Adrenal gland (tissue), 12 donors: ENCODE results near the gene IQSEC3. TPM values are rescaled to one million over a fixed set of nuclear protein-coding genes. Genes with fewer than 3 reads are reported as not detected.
"Not testable (repeated sequence)": the region's sequence is repeated elsewhere in the genome, so short reads cannot be mapped to it uniquely, and the experiment has no call there.

Experiments
- DNase-seq, 7 donors: peaks; one replicate each; pipeline ENCODE4 v3.0.0-alpha.2; 2019 to 2020
- H3K27ac ChIP-seq, 5 donors: fragments of 200-600 bp; sonication (generic) in 4 of 5; 1 replicate in 3 of 5; 2 replicates in 2 of 5; pipeline versions ENCODE4 v1.5.1 to v1.8.0; 2016 to 2020; ENCODE audit warnings: mild to moderate bottlenecking in 1 of 5
- H3K27me3 ChIP-seq: fragments of 200-600 bp; 2 replicates; pipeline ENCODE4 v1.8.0; 2021
- H3K36me3 ChIP-seq, 2 donors: fragments of 200-600 bp; replicated peaks in 1 of 2; 1 replicate in 1 of 2; 2 replicates in 1 of 2; pipeline versions ENCODE4 v1.5.1 to v1.8.0; 2018 to 2022
- H3K4me1 ChIP-seq, 2 donors: fragments of 200-600 bp; replicated peaks in 1 of 2; 1 replicate in 1 of 2; 2 replicates in 1 of 2; pipeline versions ENCODE4 v1.5.1 to v1.8.0; 2018 to 2021
- H3K4me3 ChIP-seq, 4 donors: fragments of 200-600 bp; sonication (generic) in 3 of 4; one replicate each; pipeline ENCODE4 v1.5.1; 2016 to 2018
- H3K9me3 ChIP-seq, 3 donors: fragments of 200-600 bp; sonication (generic) in 1 of 3; replicated peaks in 1 of 3; 1 replicate in 2 of 3; 2 replicates in 1 of 3; pipeline versions ENCODE4 v1.5.1 to v1.8.0; 2016 to 2021
- CTCF ChIP-seq, 6 experiments: fragments of 450-650 bp in 4 of 6; fragments of 200-600 bp in 2 of 6; sonication (generic) in 1 of 6; IDR thresholded peaks; 1 replicate in 5 of 6; 2 replicates in 1 of 6; pipeline versions ENCODE4 v1.5.1 to v1.8.0; 2016 to 2021; ENCODE audit warnings: antibody characterized with exemption in 6 of 6, mild to moderate bottlenecking in 2 of 6, moderate library complexity in 1 of 6
- POLR2A ChIP-seq, 2 donors: fragments of 450-650 bp; IDR thresholded peaks; one replicate each; pipeline ENCODE4 v1.6.1; 2017; ENCODE audit warnings: antibody characterized with exemption in 2 of 2, mild to moderate bottlenecking in 2 of 2, moderate library complexity in 1 of 2
- WGBS, 4 donors: extraction: QIAGEN DNeasy Blood & Tissue Kit in 2 of 4; methylation state at CpG; one replicate each; pipeline versions ENCODE4 v1.1.5 to v1.1.7; 2013 to 2017; 5-methylcytosine and 5-hydroxymethylcytosine counted together
- intact Hi-C, 2 donors: fragments of 100-400 bp; cut with DNase I; formaldehyde crosslinking; loops; one replicate each; pipeline versions ENCODE4 v1.14.1 to v1.15.0; 2022 to 2023
- polyA plus RNA-seq, 3 donors: library from polyadenylated mRNA; stranded (reverse); fragments of 200-250 nt in 2 of 3; fragments of 350-450 nt in 1 of 3; fragmentation: Illumina TruSeq in 1 of 3; extraction: RNeasy Lipid Tissue Mini Kit (QIAGEN cat#74804) in 1 of 3; gene quantifications; one replicate each; pipeline ENCODE4 v1.2.3, GENCODE V29; 2013 to 2014
- total RNA-seq, 9 donors: library from RNA; depleted of rRNA in 4 of 9; stranded (reverse); fragments of >200 nt in 4 of 9; fragments of 120-200 nt in 1 of 9; fragmentation: NEBNext Ultra II Directional in 1 of 9; extraction: Animal tissue kit (Norgen Biotek cat#: 25700) in 1 of 9; gene quantifications; one replicate each; pipeline versions ENCODE4 v1.1.0 to v1.2.4, GENCODE V29; 2013 to 2023
- donor health status: healthy with polysubstance abuse.
- donor health status: Bipolar disorder and iron deficiency.
- donor health status: DM: yes; HTN: yes; CAD: no.
- donor health status: DM: no; HTN: no; CAD: no.
- donor health status: DM: no; HTN: no; CAD: no.
- donor health status: DM: yes; HTN: yes; CAD: no.

Gene IQSEC3
- total and polyA plus RNA-seq, 12 donors, result 0.13 to 6.3 (median 1.00) TPM

- no peak for DNase-seq
- no peaks in the 10 kb centered on the region for H3K4me1 ChIP-seq
- H3K9me3 ChIP-seq, result no peaks in the 10 kb centered on the region
- H3K4me3 ChIP-seq, result no peak overlapping the region
- H3K27me3 ChIP-seq, result no peaks in the 10 kb centered on the region
- H3K36me3 ChIP-seq, result no peaks in the 10 kb centered on the region
- H3K27ac ChIP-seq, result no peak overlapping the region
- TF ChIP-seq POLR2A (IDR thresholded peaks at IDR 0.05), result no peak
- TF ChIP-seq CTCF (IDR thresholded peaks at IDR 0.05), result no peak
- 74 to 82% (median 80%) methylated on average over 6 to 10 of the region's 10 CpGs for WGBS, 4 donors
- intact Hi-C loops, result no loop called here
Measured at GRCh38 chr12:129001-129400, 62.4 kb downstream of the IQSEC3 start.

GRCh38 chr12:130519-130918 is 64.0 kb downstream of the IQSEC3 start:
- TF ChIP-seq POLR2A (IDR thresholded peaks at IDR 0.05) (no peak), CTCF (IDR thresholded peaks at IDR 0.05) (no peak)
- Histone ChIP-seq H3K4me3 (no peak overlapping the region), H3K4me1 (no peaks in the 10 kb centered on the region), H3K27me3 (no peaks in the 10 kb centered on the region), H3K9me3 (no peaks in the 10 kb centered on the region), H3K27ac (no peak overlapping the region), H3K36me3 (no peaks in the 10 kb centered on the region)
- 80 to 98% (median 94%) methylated on average over 1 to 5 of the region's 5 CpGs for WGBS, 4 donors
- intact Hi-C loops, result no loop called here
- DNase-seq, result no peak

GRCh38 chr12:131008-131407 is 64.4 kb downstream of the IQSEC3 start:
- Histone ChIP-seq H3K4me3 (no peak overlapping the region), H3K27ac (no peak overlapping the region), H3K9me3 (no peaks in the 10 kb centered on the region), H3K36me3 (no peaks in the 10 kb centered on the region), H3K4me1 (no peaks in the 10 kb centered on the region), H3K27me3 (no peaks in the 10 kb centered on the region)
- no peak for DNase-seq
- no peak for TF ChIP-seq CTCF (IDR thresholded peaks at IDR 0.05)
- no peak for TF ChIP-seq POLR2A (IDR thresholded peaks at IDR 0.05)
- WGBS, 4 donors, result 89 to 92% (median 90%) methylated on average over 10 to 12 of the region's 12 CpGs
- intact Hi-C loops, result no loop called here

- TF ChIP-seq CTCF (IDR thresholded peaks at IDR 0.05) (no peak), POLR2A (IDR thresholded peaks at IDR 0.05) (no peak)
- 82 to 84% (median 83%) methylated on average over 12 of the region's 12 CpGs for WGBS, 4 donors
- Histone ChIP-seq H3K4me1 (no peaks in the 10 kb centered on the region), H3K4me3 (no peak overlapping the region), H3K27me3 (no peaks in the 10 kb centered on the region), H3K36me3 (no peaks in the 10 kb centered on the region), H3K9me3 (no peaks in the 10 kb centered on the region), H3K27ac (no peak overlapping the region)
- DNase-seq, result no peak
- intact Hi-C loops, result no loop called here
Measured at GRCh38 chr12:131732-132495, 65.3 kb downstream of the IQSEC3 start.

- WGBS, 4 donors, result 82 to 84% (median 83%) methylated on average over 7 of the region's 7 CpGs
- H3K9me3 ChIP-seq, intact Hi-C loops, H3K36me3 ChIP-seq, H3K27me3 ChIP-seq, H3K4me3 ChIP-seq, H3K4me1 ChIP-seq, H3K27ac ChIP-seq, DNase-seq: not testable (repeated sequence)
Measured at GRCh38 chr12:133616-134232, 67.2 kb downstream of the IQSEC3 start.
